ENCODE data around the gene CLSTN2.

Gene CLSTN2

GRCh38 chr3:140434261-140434905 is 499.4 kb downstream of the CLSTN2 start:
- DNase-seq, result no peak

- no peak for DNase-seq
Observed at GRCh38 chr3:140436421-140436820, 501.4 kb downstream of the CLSTN2 start.

GRCh38 chr3:140438736-140439470 is 503.9 kb downstream of the CLSTN2 start:
- DNase-seq, result no peak

GRCh38 chr3:140439527-140439926 is 504.5 kb downstream of the CLSTN2 start:
- DNase-seq, result no peak

GRCh38 chr3:140440446-140440845 is 505.5 kb downstream of the CLSTN2 start:
- DNase-seq, result no peak

- DNase-seq, result no peak
Observed at GRCh38 chr3:140441006-140441405, 506.0 kb downstream of the CLSTN2 start.

GRCh38 chr3:140442621-140443020 is 507.6 kb downstream of the CLSTN2 start:
- DNase-seq, result no peak

- no peak for DNase-seq
Observed at GRCh38 chr3:140443073-140443472, 508.1 kb downstream of the CLSTN2 start.

GRCh38 chr3:140443806-140444205 is 508.8 kb downstream of the CLSTN2 start:
- no peak for DNase-seq

GRCh38 chr3:140446734-140447133 is 511.7 kb downstream of the CLSTN2 start:
- DNase-seq, result no peak

- DNase-seq, result no peak
Observed at GRCh38 chr3:140447136-140447535, 512.2 kb downstream of the CLSTN2 start.

GRCh38 chr3:140448001-140448400 is 513.0 kb downstream of the CLSTN2 start:
- no peak for DNase-seq

- DNase-seq, result no peak
Observed at GRCh38 chr3:140449413-140450256, 514.6 kb downstream of the CLSTN2 start.

- no peak for DNase-seq
Observed at GRCh38 chr3:140453750-140454149, 518.8 kb downstream of the CLSTN2 start.

- DNase-seq, result no peak
Observed at GRCh38 chr3:140455521-140456214, 520.7 kb downstream of the CLSTN2 start.

- DNase-seq, result no peak
Observed at GRCh38 chr3:140456974-140457373, 522.0 kb downstream of the CLSTN2 start.

- DNase-seq, result no peak
Observed at GRCh38 chr3:140459462-140459861, 524.5 kb downstream of the CLSTN2 start.

GRCh38 chr3:140461250-140461649 is 526.3 kb downstream of the CLSTN2 start:
- DNase-seq, result no peak

GRCh38 chr3:140463355-140463754 is 528.4 kb downstream of the CLSTN2 start:
- DNase-seq, result no peak

GRCh38 chr3:140465988-140466387 is 531.0 kb downstream of the CLSTN2 start:
- DNase-seq, result no peak

- DNase-seq, result no peak
Observed at GRCh38 chr3:140466535-140466934, 531.5 kb downstream of the CLSTN2 start.

- no peak for DNase-seq
Observed at GRCh38 chr3:140467104-140467577, 532.2 kb downstream of the CLSTN2 start.

- no peak for DNase-seq
Observed at GRCh38 chr3:140467796-140468315, 532.9 kb downstream of the CLSTN2 start.

Measured in 8988T (cell line).